Neural cell (in vitro differentiated cells): Measurements from ENCODE around the gene GABRG3. TPM values are rescaled to one million over a fixed set of nuclear protein-coding genes. Genes with fewer than 3 reads are reported as not detected.

Experiments
- H2AFZ ChIP-seq: fragments of 200-600, 300-800 bp; sonication (generic), shearing (Covaris generic); 2 replicates; pipeline ENCODE4 v1.6.0; 2014; ENCODE audit warnings: low read depth, mild to moderate bottlenecking, antibody characterized with exemption, low read length, moderate library complexity
- H3F3A ChIP-seq: fragments of 200-600 bp; shearing (Covaris generic); 2 replicates; pipeline ENCODE4 v1.6.1; 2016; ENCODE audit warnings: mild to moderate bottlenecking, moderate library complexity, mixed read lengths, antibody characterized with exemption, low read length; ENCODE audit not compliant: insufficient read depth, poor library complexity, severe bottlenecking
- H3K27ac ChIP-seq: fragments of 200-600, 300-800 bp; sonication (generic), shearing (Covaris generic); 2 replicates; pipeline ENCODE4 v1.5.1; 2014; ENCODE audit warnings: mild to moderate bottlenecking, low read length, moderate library complexity
- H3K27me3 ChIP-seq: fragments of 300-800, 200-600 bp; sonication (generic), shearing (Covaris generic); 2 replicates; pipeline ENCODE4 v1.6.0; 2014; ENCODE audit warnings: mild to moderate bottlenecking, low read depth, low read length, moderate library complexity; ENCODE audit not compliant: insufficient read depth
- H3K36me3 ChIP-seq: fragments of 300-800, 200-600 bp; sonication (generic), shearing (Covaris generic); 2 replicates; pipeline ENCODE4 v1.5.1; 2014; ENCODE audit warnings: mild to moderate bottlenecking, antibody characterized with exemption, low read length, moderate library complexity; ENCODE audit not compliant: insufficient read depth
- H3K4me2 ChIP-seq: fragments of 300-800, 200-600 bp; sonication (generic), shearing (Covaris generic); 2 replicates; pipeline ENCODE4 v1.6.0; 2014; ENCODE audit warnings: mild to moderate bottlenecking, low read length
- H3K4me3 ChIP-seq: fragments of 300-800, 200-600 bp; sonication (generic), shearing (Covaris generic); 2 replicates; pipeline ENCODE4 v1.5.1; 2014; ENCODE audit warnings: mild to moderate bottlenecking, low read length, moderate library complexity
- H3K79me2 ChIP-seq: fragments of 200-600 bp; shearing (Covaris generic); replicated peaks from 2 replicates; pipeline ENCODE4 v1.6.0; 2014; ENCODE audit warnings: mild to moderate bottlenecking, low read length, moderate library complexity; ENCODE audit not compliant: insufficient read depth
- H3K9ac ChIP-seq: fragments of 300-800, 200-600 bp; sonication (generic), shearing (Covaris generic); 2 replicates; pipeline ENCODE4 v1.6.1; 2016; ENCODE audit warnings: mild to moderate bottlenecking, low read length, mixed read lengths
- H3K9me2 ChIP-seq: fragments of 200-600 bp; shearing (Covaris generic); 2 replicates; pipeline ENCODE4 v1.6.1; 2016; ENCODE audit warnings: mild to moderate bottlenecking, low read length, mixed read lengths; ENCODE audit not compliant: insufficient read depth
- H3K9me3 ChIP-seq: fragments of 200-600, 300-800 bp; sonication (generic), shearing (Covaris generic); 2 replicates; pipeline ENCODE4 v1.6.1; 2016; ENCODE audit warnings: mild to moderate bottlenecking, mixed run types, low read length, moderate library complexity, mixed read lengths
- H4K20me1 ChIP-seq: fragments of 200-600 bp; shearing (Covaris generic); 2 replicates; pipeline ENCODE4 v1.6.1; 2016; ENCODE audit warnings: mild to moderate bottlenecking, mixed run types; ENCODE audit not compliant: insufficient read depth
- CTCF ChIP-seq: fragments of 450-650 bp; IDR thresholded peaks from 2 replicates; pipeline ENCODE4 v1.5.1; 2014; ENCODE audit warnings: antibody characterized with exemption, mild to moderate bottlenecking, moderate library complexity; ENCODE audit not compliant: poor library complexity, severe bottlenecking
- EP300 ChIP-seq: fragments of 450-650 bp; conservative IDR thresholded peaks from 2 replicates; pipeline ENCODE4 v1.6.1; 2014; ENCODE audit warnings: antibody characterized with exemption, mild to moderate bottlenecking, moderate library complexity; ENCODE audit not compliant: poor library complexity, severe bottlenecking
- EZH2 ChIP-seq: fragments of 200-600, 300-800 bp; shearing (Covaris generic), sonication (generic); IDR thresholded peaks from 2 replicates; pipeline ENCODE4 v1.6.1; 2014; ENCODE audit warnings: antibody characterized with exemption, low read length, borderline replicate concordance, mild to moderate bottlenecking; ENCODE audit not compliant: insufficient read depth, poor library complexity, severe bottlenecking
- MXI1 ChIP-seq: fragments of 450-650 bp; conservative IDR thresholded peaks from 2 replicates; pipeline ENCODE4 v1.6.1; 2014; ENCODE audit warnings: antibody characterized with exemption, mild to moderate bottlenecking; ENCODE audit not compliant: poor library complexity, severe bottlenecking
- POLR2AphosphoS5 ChIP-seq: IDR thresholded peaks from 2 replicates; pipeline ENCODE4 v1.6.1; 2012
- RAD21 ChIP-seq: fragments of 450-650 bp; conservative IDR thresholded peaks from 2 replicates; pipeline ENCODE4 v1.6.1; 2014; ENCODE audit warnings: antibody characterized with exemption, mild to moderate bottlenecking, moderate library complexity
- REST ChIP-seq: IDR thresholded peaks from 2 replicates; pipeline ENCODE4 v1.6.1; 2012; ENCODE audit warnings: borderline replicate concordance
- SMC3 ChIP-seq: fragments of 450-650 bp; conservative IDR thresholded peaks from 2 replicates; pipeline ENCODE4 v1.6.1; 2014; ENCODE audit warnings: antibody characterized with exemption, mild to moderate bottlenecking, moderate library complexity; ENCODE audit not compliant: poor library complexity
- TAF1 ChIP-seq: IDR thresholded peaks from 2 replicates; pipeline ENCODE4 v1.6.1; 2012; ENCODE audit warnings: low read depth
- polyA plus RNA-seq: library from polyadenylated mRNA; depleted of rRNA; stranded (reverse); fragments of >200 nt; gene quantifications from 2 replicates; pipeline ENCODE4 v1.2.3, GENCODE V29; 2014

The GABRG3 gene
- polyA plus RNA-seq, 1 donor from 2014 or later = 1.2 TPM

- no peaks in the 10 kb centered on the region for H3K9me3 ChIP-seq
- H2AFZ ChIP-seq = no peak overlapping the region
- no peak overlapping the region for H3K9ac ChIP-seq
- H3F3A ChIP-seq = no peaks in the 10 kb centered on the region
- no peaks in the 10 kb centered on the region for H3K79me2 ChIP-seq
- no peak overlapping the region for H3K27ac ChIP-seq
- H3K9me2 ChIP-seq = no peaks in the 10 kb centered on the region
- no peaks in the 10 kb centered on the region for H4K20me1 ChIP-seq
- H3K4me2 ChIP-seq = no peak overlapping the region
- H3K4me3 ChIP-seq = no peak overlapping the region
- TF ChIP-seq CTCF (no peak), TAF1 (no peak), RAD21 (no peak), EP300 (no peak), MXI1 (no peak), EZH2 (no peak), REST (no peak), POLR2AphosphoS5 (no peak), SMC3 (no peak)
- H3K36me3 ChIP-seq = no peaks in the 10 kb centered on the region
- H3K27me3 ChIP-seq = no peaks in the 10 kb centered on the region
Measured at GRCh38 chr15:27575521-27575920, 604.5 kb downstream of the GABRG3 start.

GRCh38 chr15:27576576-27576975 lies 605.6 kb downstream of the GABRG3 start:
- Histone ChIP-seq H3K9me2 (no peaks in the 10 kb centered on the region), H3K9me3 (no peaks in the 10 kb centered on the region), H2AFZ (no peak overlapping the region), H3F3A (no peaks in the 10 kb centered on the region), H3K9ac (no peak overlapping the region), H3K27ac (no peak overlapping the region), H4K20me1 (no peaks in the 10 kb centered on the region), H3K36me3 (no peaks in the 10 kb centered on the region), H3K79me2 (no peaks in the 10 kb centered on the region), H3K27me3 (no peaks in the 10 kb centered on the region), H3K4me3 (no peak overlapping the region), H3K4me2 (no peak overlapping the region)
- TF ChIP-seq EZH2 = no peak
- no peak for TF ChIP-seq POLR2AphosphoS5
- no peak for TF ChIP-seq TAF1
- no peak for TF ChIP-seq REST
- TF ChIP-seq CTCF = no peak
- no peak for TF ChIP-seq SMC3
- TF ChIP-seq RAD21 = no peak
- no peak for TF ChIP-seq EP300
- no peak for TF ChIP-seq MXI1
